K562 (cell line): ENCODE results near the gene TREH. TPM values are rescaled to one million over a fixed set of nuclear protein-coding genes. Genes with fewer than 3 reads are reported as not detected.

Experiments used
- CREB5 ChIP-seq: fragments of 250-450 bp; sonication (Bioruptor Pico); IDR thresholded peaks from 2 replicates; pipeline ENCODE4 v1.5.0; 2020; ENCODE audit warnings: mild to moderate bottlenecking
- EHMT2 ChIP-seq: fragments of 450-650 bp; IDR thresholded peaks from 2 replicates; pipeline ENCODE4 v1.6.1; 2018; ENCODE audit warnings: antibody characterized with exemption
- FOS ChIP-seq: IDR thresholded peaks from 3 replicates; pipeline ENCODE4 v1.6.1; 2011; ENCODE audit not compliant: insufficient read length; ENCODE audit errors: extremely low read depth
- FOXA3 ChIP-seq, 2 experiments: fragments of 450-650 bp in 1 of 2; sonication (generic) in 1 of 2; formaldehyde crosslinking; IDR thresholded peaks in 1 of 2; conservative IDR thresholded peaks in 1 of 2; 2 replicates each; pipeline versions ENCODE4 v1.4.0 to v1.8.0; 2020 to 2022; ENCODE audit warnings: mild to moderate bottlenecking in 2 of 2, missing genetic modification reagents in 1 of 2
- HIVEP1 ChIP-seq: fragments of 250-450 bp; sonication (Bioruptor Pico); IDR thresholded peaks from 2 replicates; pipeline ENCODE4 v1.4.0; 2020; ENCODE audit warnings: mild to moderate bottlenecking
- HSF4 ChIP-seq: fragments of 250-450 bp; sonication (Bioruptor Pico); IDR thresholded peaks from 2 replicates; pipeline ENCODE4 v2.1.2; 2022; ENCODE audit warnings: mild to moderate bottlenecking, moderate library complexity, borderline replicate concordance
- IRF2 ChIP-seq: sonication (generic); formaldehyde crosslinking; IDR thresholded peaks from 2 replicates; pipeline ENCODE4 v1.8.1; 2022; ENCODE audit warnings: mild to moderate bottlenecking, missing genetic modification reagents
- JUND ChIP-seq, 2 experiments: IDR thresholded peaks; 2 replicates in 1 of 2; 3 replicates in 1 of 2; pipeline ENCODE4 v1.6.1; 2011; ENCODE audit warnings: borderline replicate concordance in 2 of 2, low read depth in 2 of 2, low read length in 2 of 2, improper control_type of control experiment in 1 of 2, missing biosample characterization in 1 of 2, missing genetic modification characterization in 1 of 2, missing genetic modification reagents in 1 of 2
- KDM1A ChIP-seq, 2 experiments: fragments of 450-650 bp; IDR thresholded peaks; 2 replicates each; pipeline ENCODE4 v1.6.1; 2016; ENCODE audit warnings: mild to moderate bottlenecking in 2 of 2
- KLF1 ChIP-seq: fragments of 450-650 bp; IDR thresholded peaks from 2 replicates; pipeline ENCODE4 v1.6.1; 2016; ENCODE audit warnings: missing genetic modification characterization, missing compliant biosample characterization
- MED1 ChIP-seq: sonication (generic); formaldehyde crosslinking; IDR thresholded peaks from 2 replicates; pipeline ENCODE4 v1.8.1; 2023; ENCODE audit warnings: missing genetic modification reagents, borderline replicate concordance
- PML ChIP-seq: IDR thresholded peaks from 2 replicates; pipeline ENCODE4 v1.6.1; 2012; ENCODE audit warnings: low read length, inconsistent platforms
- STAT5B ChIP-seq: fragments of 250-450 bp; sonication (Bioruptor Pico); IDR thresholded peaks from 2 replicates; pipeline ENCODE4 v1.8.0; 2021; ENCODE audit warnings: mild to moderate bottlenecking, inconsistent platforms
- TCF7L2 ChIP-seq: fragments of 150-350 bp; IDR thresholded peaks from 2 replicates; pipeline ENCODE4 v1.6.1; 2016; ENCODE audit warnings: low read depth, mild to moderate bottlenecking, low read length, moderate library complexity
- THRB ChIP-seq: fragments of 450-650 bp; formaldehyde crosslinking; conservative IDR thresholded peaks from 2 replicates; pipeline ENCODE4 v1.4.0; 2022; ENCODE audit warnings: mild to moderate bottlenecking, missing genetic modification characterization
- ZNF561 ChIP-seq: fragments of 450-650 bp; formaldehyde crosslinking; conservative IDR thresholded peaks from 2 replicates; pipeline ENCODE4 v1.4.0; 2020; ENCODE audit warnings: mild to moderate bottlenecking, moderate library complexity
- ZNF583 ChIP-seq: fragments of 250-450 bp; sonication (Bioruptor Pico); IDR thresholded peaks from 2 replicates; pipeline ENCODE4 v1.4.0; 2020
- ZNF780A ChIP-seq: fragments of 250-450 bp; sonication (Bioruptor Pico); IDR thresholded peaks from 2 replicates; pipeline ENCODE4 v1.5.0; 2021; ENCODE audit warnings: mild to moderate bottlenecking
- ZSCAN32 ChIP-seq: fragments of 450-650 bp; formaldehyde crosslinking; IDR thresholded peaks from 2 replicates; pipeline ENCODE4 v1.4.0; 2020; ENCODE audit warnings: mild to moderate bottlenecking, moderate library complexity
- polyA plus RNA-seq, 8 experiments: library from polyadenylated mRNA; depleted of rRNA in 4 of 8; stranded (reverse) in 5 of 8; unstranded in 3 of 8; fragments of >200 nt; fragmentation: Nextera tagmentation in 2 of 8; fragmentation: Illumina TruSeq in 1 of 8; extraction: Ambion mirVana in 2 of 8; extraction: Trizol in 1 of 8; gene quantifications; 2 replicates each; pipeline versions ENCODE4 v1.2.1 to v1.2.3, GENCODE V29; 2011 to 2014; ENCODE audit warnings: inconsistent platforms in 1 of 8, missing spikeins in 1 of 8
- total RNA-seq, 7 experiments: library from RNA; depleted of rRNA in 6 of 7; stranded (reverse); fragments of >200 nt in 6 of 7; fragmentation: Illumina TruSeq in 2 of 7; extraction: Trizol in 2 of 7; gene quantifications; 2 replicates each; pipeline versions ENCODE4 v1.2.1 to v1.2.3, GENCODE V29; 2011 to 2021; ENCODE audit warnings: low replicate concordance in 1 of 7
- TF ChIP-seq, protein P1 (sequence below): sonication (generic); formaldehyde crosslinking; IDR thresholded peaks from 2 replicates; pipeline ENCODE4 v1.8.0; 2023; ENCODE audit warnings: missing genetic modification reagents, mild to moderate bottlenecking, borderline replicate concordance

TREH gene
- total and polyA plus RNA-seq, 9 of the 15 experiments (the other 6 are each of a cell fraction or from before 2014, with no cell fraction given): 0.09 to 0.20 (median 0.11) TPM; not detected in 6

- TF ChIP-seq THRB (CRISPR knock-in tag): no peak
- no peak for TF ChIP-seq KLF1 (tag)
- no peak for TF ChIP-seq ZNF561 (CRISPR knock-in tag)
- no peak for TF ChIP-seq STAT5B (CRISPR knock-in tag)
- no peak for TF ChIP-seq CREB5
- TF ChIP-seq, protein P1, sequence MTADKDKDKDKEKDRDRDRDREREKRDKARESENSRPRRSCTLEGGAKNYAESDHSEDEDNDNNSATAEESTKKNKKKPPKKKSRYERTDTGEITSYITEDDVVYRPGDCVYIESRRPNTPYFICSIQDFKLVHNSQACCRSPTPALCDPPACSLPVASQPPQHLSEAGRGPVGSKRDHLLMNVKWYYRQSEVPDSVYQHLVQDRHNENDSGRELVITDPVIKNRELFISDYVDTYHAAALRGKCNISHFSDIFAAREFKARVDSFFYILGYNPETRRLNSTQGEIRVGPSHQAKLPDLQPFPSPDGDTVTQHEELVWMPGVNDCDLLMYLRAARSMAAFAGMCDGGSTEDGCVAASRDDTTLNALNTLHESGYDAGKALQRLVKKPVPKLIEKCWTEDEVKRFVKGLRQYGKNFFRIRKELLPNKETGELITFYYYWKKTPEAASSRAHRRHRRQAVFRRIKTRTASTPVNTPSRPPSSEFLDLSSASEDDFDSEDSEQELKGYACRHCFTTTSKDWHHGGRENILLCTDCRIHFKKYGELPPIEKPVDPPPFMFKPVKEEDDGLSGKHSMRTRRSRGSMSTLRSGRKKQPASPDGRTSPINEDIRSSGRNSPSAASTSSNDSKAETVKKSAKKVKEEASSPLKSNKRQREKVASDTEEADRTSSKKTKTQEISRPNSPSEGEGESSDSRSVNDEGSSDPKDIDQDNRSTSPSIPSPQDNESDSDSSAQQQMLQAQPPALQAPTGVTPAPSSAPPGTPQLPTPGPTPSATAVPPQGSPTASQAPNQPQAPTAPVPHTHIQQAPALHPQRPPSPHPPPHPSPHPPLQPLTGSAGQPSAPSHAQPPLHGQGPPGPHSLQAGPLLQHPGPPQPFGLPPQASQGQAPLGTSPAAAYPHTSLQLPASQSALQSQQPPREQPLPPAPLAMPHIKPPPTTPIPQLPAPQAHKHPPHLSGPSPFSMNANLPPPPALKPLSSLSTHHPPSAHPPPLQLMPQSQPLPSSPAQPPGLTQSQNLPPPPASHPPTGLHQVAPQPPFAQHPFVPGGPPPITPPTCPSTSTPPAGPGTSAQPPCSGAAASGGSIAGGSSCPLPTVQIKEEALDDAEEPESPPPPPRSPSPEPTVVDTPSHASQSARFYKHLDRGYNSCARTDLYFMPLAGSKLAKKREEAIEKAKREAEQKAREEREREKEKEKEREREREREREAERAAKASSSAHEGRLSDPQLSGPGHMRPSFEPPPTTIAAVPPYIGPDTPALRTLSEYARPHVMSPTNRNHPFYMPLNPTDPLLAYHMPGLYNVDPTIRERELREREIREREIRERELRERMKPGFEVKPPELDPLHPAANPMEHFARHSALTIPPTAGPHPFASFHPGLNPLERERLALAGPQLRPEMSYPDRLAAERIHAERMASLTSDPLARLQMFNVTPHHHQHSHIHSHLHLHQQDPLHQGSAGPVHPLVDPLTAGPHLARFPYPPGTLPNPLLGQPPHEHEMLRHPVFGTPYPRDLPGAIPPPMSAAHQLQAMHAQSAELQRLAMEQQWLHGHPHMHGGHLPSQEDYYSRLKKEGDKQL: no peak
- TF ChIP-seq JUND (IDR thresholded peaks at IDR 0.05; ENCODE audit: borderline replicate concordance, low read depth, low read length): no peak
- peak; percentile 49; the same call in 1 of the 3 replicates for TF ChIP-seq JUND (tag; IDR thresholded peaks at IDR 0.05; ENCODE audit: borderline replicate concordance, low read depth, low read length)
- TF ChIP-seq PML: no peak
- no peak for TF ChIP-seq ZSCAN32 (CRISPR knock-in tag)
- no peak for TF ChIP-seq FOS
- TF ChIP-seq TCF7L2: no peak
- no peak for TF ChIP-seq MED1 (CRISPR knock-in tag)
- no peak for TF ChIP-seq FOXA3 (CRISPR knock-in tag; conservative IDR thresholded peaks at IDR 0.05 in 1 of 2, IDR thresholded peaks at IDR 0.05 in 1 of 2)
- TF ChIP-seq HIVEP1 (CRISPR knock-in tag): no peak
- TF ChIP-seq ZNF780A (CRISPR knock-in tag): no peak
- TF ChIP-seq EHMT2: 0 out of 2 replicates have a peak, but pooled peaks have one; percentile 11
- TF ChIP-seq ZNF583: peak; percentile 97
- peak; percentile 91; the same call in 1 of the 2 replicates for TF ChIP-seq HSF4
- no peak for TF ChIP-seq KDM1A (IDR thresholded peaks at IDR 0.05)
- TF ChIP-seq IRF2 (CRISPR knock-in tag): no peak
Measured at GRCh38 chr11:118708296-118708695, 28.8 kb upstream of the TREH start (continued).
